Endothelial cell of umbilical vein (primary cell): Measurements from ENCODE around the gene APRT. TPM values are rescaled to one million over a fixed set of nuclear protein-coding genes. Genes with fewer than 3 reads are reported as not detected.
A peak's percentile ranks its signal among the peaks of the same experiment; 100 is the strongest.

Source experiments
- BruUV-seq: library from RNA; stranded (reverse); fragments of 400-500 nt; replicated peaks from 2 replicates; lab custom pipeline; 2021; lab: Mats Ljungman, UMichigan
- CTCF ChIA-PET: fragments of 300-600, 350-600 bp; sonication (Branson Sonifier 250); formaldehyde crosslinking; loops from one replicate; lab custom pipeline; 2021; ENCODE audit warnings: antibody characterized with exemption, inconsistent platforms; lab: Charles Lee
- POLR2A ChIA-PET: fragments of 300-600, 350-600 bp; sonication (Branson Sonifier 250); formaldehyde crosslinking; loops from one replicate; lab custom pipeline; 2021; ENCODE audit warnings: antibody characterized with exemption, inconsistent platforms; lab: Charles Lee
- DNase-seq: peaks from one replicate; pipeline ENCODE4 v3.0.0-alpha.2; 2011; ENCODE audit warnings: low read depth, low spot score
- FAIRE-seq: peaks from 2 replicates; lab custom pipeline; 2011; peaks lifted over from hg19 to GRCh38; lab: Jason Lieb, UNC
- H2AFZ ChIP-seq: 2 replicates; pipeline ENCODE4 v1.6.0; 2012; ENCODE audit warnings: low read depth, low read length, control low read depth, inconsistent platforms
- H3K27ac ChIP-seq: 2 replicates; pipeline ENCODE4 v1.5.1; 2011; ENCODE audit warnings: low read depth, mild to moderate bottlenecking, control low read depth, low read length, moderate library complexity; ENCODE audit not compliant: insufficient read depth
- H3K27me3 ChIP-seq, 2 experiments: 2 replicates each; pipeline versions ENCODE4 v1.6.0 to v1.6.1; 2011; ENCODE audit warnings: low read length in 2 of 2, mixed read lengths in 1 of 2; ENCODE audit not compliant: control insufficient read depth in 2 of 2, insufficient read depth in 2 of 2
- H3K36me3 ChIP-seq, 2 experiments: 2 replicates in 1 of 2; 3 replicates in 1 of 2; pipeline ENCODE4 v1.5.1; 2011; ENCODE audit warnings: low read length in 2 of 2, mild to moderate bottlenecking in 1 of 2, moderate library complexity in 1 of 2; ENCODE audit not compliant: control insufficient read depth in 2 of 2, insufficient read depth in 2 of 2; ENCODE audit errors: extremely low read depth in 1 of 2
- H3K4me1 ChIP-seq: 3 replicates; pipeline ENCODE4 v1.5.1; 2011; ENCODE audit warnings: mild to moderate bottlenecking, low read length; ENCODE audit not compliant: control insufficient read depth, insufficient read depth; ENCODE audit errors: extremely low read depth
- H3K4me2 ChIP-seq: 2 replicates; pipeline ENCODE4 v1.6.1; 2011; ENCODE audit warnings: low read length, control low read depth, mixed read lengths; ENCODE audit not compliant: insufficient read depth
- H3K4me3 ChIP-seq, 3 experiments: fragments of 200-600 bp in 1 of 3; sonication (generic), shearing (Covaris generic) in 1 of 3; replicated peaks in 1 of 3; 2 replicates each; pipeline ENCODE4 v1.5.1; 2011 to 2016; ENCODE audit warnings: control low read depth in 3 of 3, low read length in 3 of 3, mild to moderate bottlenecking in 2 of 3, inconsistent platforms in 1 of 3, low read depth in 1 of 3, moderate library complexity in 1 of 3; ENCODE audit not compliant: insufficient read depth in 1 of 3
- H3K79me2 ChIP-seq: 2 replicates; pipeline ENCODE4 v1.6.0; 2012; ENCODE audit warnings: low read length, inconsistent platforms; ENCODE audit not compliant: control insufficient read depth, insufficient read depth
- H3K9ac ChIP-seq: replicated peaks from 2 replicates; pipeline ENCODE3; 2011; ENCODE audit warnings: low read length, control low read depth; ENCODE audit not compliant: insufficient read depth; ENCODE audit errors: extremely low read depth
- H3K9me1 ChIP-seq: replicated peaks from 3 replicates; pipeline ENCODE4 v1.6.0; 2011; ENCODE audit warnings: mild to moderate bottlenecking, low read length; ENCODE audit not compliant: control insufficient read depth, insufficient read depth; ENCODE audit errors: extremely low read depth
- H3K9me3 ChIP-seq: replicated peaks from 2 replicates; pipeline ENCODE4 v1.5.1; 2012; ENCODE audit warnings: low read length, inconsistent platforms; ENCODE audit not compliant: control insufficient read depth, insufficient read depth
- H4K20me1 ChIP-seq: replicated peaks from 2 replicates; pipeline ENCODE3; 2011; ENCODE audit warnings: mild to moderate bottlenecking, low read length; ENCODE audit not compliant: control insufficient read depth, insufficient read depth; ENCODE audit errors: extremely low read depth
- MYC ChIP-seq: IDR thresholded peaks from one replicate; pipeline ENCODE4 v1.6.1; 2011; ENCODE audit warnings: mild to moderate bottlenecking, low read depth, low read length
- dilution Hi-C: fragments of 300-500 bp; cut with MboI; formaldehyde crosslinking; loops from one replicate; pipeline ENCODE4 v1.15.0; 2019; ENCODE audit warnings: low sequenced_read_pairs; ENCODE audit not compliant: extremely low pct_ligation_motif_present
- intact Hi-C: fragments of 100-400 bp; cut with micrococcal nuclease; formaldehyde crosslinking; loops from one replicate; pipeline ENCODE4 v1.10.0; 2022
- polyA plus RNA-seq, 4 experiments: library from polyadenylated mRNA; depleted of rRNA in 3 of 4; stranded (reverse) in 3 of 4; unstranded in 1 of 4; fragments of >200 nt; gene quantifications; 2 replicates each; pipeline versions ENCODE4 v1.2.1 to v1.2.3, GENCODE V29; 2011 to 2012; ENCODE audit warnings: missing spikeins in 1 of 4
- total RNA-seq: library from RNA; stranded (reverse); gene quantifications from 2 replicates; pipeline ENCODE4 v1.2.3, GENCODE V29; 2021
- TF ChIP-seq, protein P1 (sequence below): IDR thresholded peaks from 2 replicates; pipeline ENCODE4 v1.6.1; 2011; ENCODE audit not compliant: insufficient read depth, insufficient read length
- TF ChIP-seq, protein P2 (sequence below), 2 donors: IDR thresholded peaks; 1 replicate in 1 of 2; 2 replicates in 1 of 2; pipeline ENCODE4 v1.5.1; 2011; ENCODE audit warnings: low read length in 2 of 2, mild to moderate bottlenecking in 2 of 2, moderate library complexity in 2 of 2, control low read depth in 1 of 2, inconsistent platforms in 1 of 2, low read depth in 1 of 2; ENCODE audit not compliant: insufficient read depth in 1 of 2; ENCODE audit errors: extremely low read depth in 1 of 2

APRT gene
- total and polyA plus RNA-seq, 2 donors (not counting 3 experiments of a cell fraction or from before 2014, with no cell fraction given) = 143 to 152 TPM

DNA sequence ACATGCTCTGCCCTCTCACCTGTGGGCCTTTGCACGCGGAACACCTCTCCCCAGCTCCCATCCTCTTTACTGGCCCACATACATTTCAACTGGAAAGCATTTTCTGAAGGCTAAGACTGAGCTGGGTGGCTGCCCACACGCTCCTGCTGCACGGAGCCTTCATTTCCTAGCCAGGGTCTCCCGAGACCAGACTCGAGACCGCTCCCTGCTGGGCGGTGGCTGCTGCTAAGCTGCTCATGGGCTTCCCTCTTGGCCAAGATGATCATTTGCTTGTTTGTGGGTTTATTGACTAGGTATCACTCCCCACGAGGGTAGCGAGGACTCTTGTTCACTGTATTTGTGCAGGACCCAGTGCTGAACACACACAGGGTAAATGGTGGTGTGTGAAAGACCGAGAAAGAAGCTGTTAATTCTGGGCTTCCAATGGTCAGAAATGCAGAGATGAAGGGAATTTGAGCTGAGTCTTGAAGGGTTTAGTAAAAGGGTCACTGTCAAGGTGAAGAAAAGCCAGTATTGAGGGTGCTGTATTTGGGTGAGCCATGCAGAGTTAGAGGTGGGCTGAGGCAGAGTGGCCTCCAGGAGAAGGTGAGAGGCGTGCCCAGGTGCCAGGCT is 46.1 kb upstream of the APRT start:
- CTCF ChIA-PET = interaction anchor here (0.6 to 2.7 kb wide), 25 partner anchors 9 to 699 kb away, joined by 3 to 50 read pairs (median 5); partner anchors contain the start of genes APRT, PABPN1L, PIEZO1 and ZNF778
- TF ChIP-seq, protein P1, sequence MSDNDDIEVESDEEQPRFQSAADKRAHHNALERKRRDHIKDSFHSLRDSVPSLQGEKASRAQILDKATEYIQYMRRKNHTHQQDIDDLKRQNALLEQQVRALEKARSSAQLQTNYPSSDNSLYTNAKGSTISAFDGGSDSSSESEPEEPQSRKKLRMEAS = peak; percentile 8
- TF ChIP-seq MYC = no peak
- TF ChIP-seq, protein P2, sequence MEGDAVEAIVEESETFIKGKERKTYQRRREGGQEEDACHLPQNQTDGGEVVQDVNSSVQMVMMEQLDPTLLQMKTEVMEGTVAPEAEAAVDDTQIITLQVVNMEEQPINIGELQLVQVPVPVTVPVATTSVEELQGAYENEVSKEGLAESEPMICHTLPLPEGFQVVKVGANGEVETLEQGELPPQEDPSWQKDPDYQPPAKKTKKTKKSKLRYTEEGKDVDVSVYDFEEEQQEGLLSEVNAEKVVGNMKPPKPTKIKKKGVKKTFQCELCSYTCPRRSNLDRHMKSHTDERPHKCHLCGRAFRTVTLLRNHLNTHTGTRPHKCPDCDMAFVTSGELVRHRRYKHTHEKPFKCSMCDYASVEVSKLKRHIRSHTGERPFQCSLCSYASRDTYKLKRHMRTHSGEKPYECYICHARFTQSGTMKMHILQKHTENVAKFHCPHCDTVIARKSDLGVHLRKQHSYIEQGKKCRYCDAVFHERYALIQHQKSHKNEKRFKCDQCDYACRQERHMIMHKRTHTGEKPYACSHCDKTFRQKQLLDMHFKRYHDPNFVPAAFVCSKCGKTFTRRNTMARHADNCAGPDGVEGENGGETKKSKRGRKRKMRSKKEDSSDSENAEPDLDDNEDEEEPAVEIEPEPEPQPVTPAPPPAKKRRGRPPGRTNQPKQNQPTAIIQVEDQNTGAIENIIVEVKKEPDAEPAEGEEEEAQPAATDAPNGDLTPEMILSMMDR (IDR thresholded peaks at IDR 0.05; ENCODE audit: extremely low read depth in 1 of 2, insufficient read depth in 1 of 2, low read depth in 1 of 2, low read length in 2 of 2) = peak; percentile 76 to 87
- peak overlapping the region; percentile 1 for H3K27ac ChIP-seq

More for the DNA sequence above, 46.1 kb upstream of the APRT start:
- intact Hi-C loops (loop anchor here (1.0 to 2.0 kb wide), 5 partner anchors 42 to 121 kb away; no protein-coding TSS in a partner anchor), dilution Hi-C loops (no loop called here)
- no peaks in the 10 kb centered on the region for H3K9me1 ChIP-seq
- H3K4me1 ChIP-seq = peaks cover 4% of the 10 kb centered on the region
- H3K4me3 ChIP-seq = peak overlapping the region; percentile 45 to 100 (median 72)
- H2AFZ ChIP-seq = peak overlapping the region; percentile 53
- no peaks in the 10 kb centered on the region for H3K27me3 ChIP-seq
- peak overlapping the region; percentile 75 for H3K4me2 ChIP-seq
- no peaks in the 10 kb centered on the region for H3K9me3 ChIP-seq
- DNase-seq = peak; percentile 74
- POLR2A ChIA-PET = no interaction called here
- peak overlapping the region; percentile 57 for H3K9ac ChIP-seq
- H3K36me3 ChIP-seq = peaks cover 0 to 24% of the 10 kb centered on the region in 2 experiments
- TSS peak; percentile 45 for BruUV-seq
- H3K79me2 ChIP-seq = peaks cover 4% of the 10 kb centered on the region
- no peaks in the 10 kb centered on the region for H4K20me1 ChIP-seq
- peak; percentile 96 for FAIRE-seq
